Immature natural killer cell (primary cell): ENCODE data around the gene AGMO. TPM values are rescaled to one million over a fixed set of nuclear protein-coding genes. Genes with fewer than 3 reads are reported as not detected.

Source experiments
- DNase-seq, 3 donors: peaks; one replicate each; pipeline ENCODE4 v3.0.0; 2022; ENCODE audit warnings: mixed read lengths in 1 of 3
- H3K27ac Mint-ChIP-seq, 6 donors: one replicate each; pipeline ENCODE4 v1.8.0; 2020; ENCODE audit warnings: mixed read lengths in 6 of 6, mild to moderate bottlenecking in 5 of 6, inconsistent platforms in 4 of 6, moderate library complexity in 3 of 6
- H3K27me3 Mint-ChIP-seq, 3 donors: one replicate each; pipeline ENCODE4 v1.8.0; 2020 to 2021; ENCODE audit warnings: low read depth in 3 of 3, mild to moderate bottlenecking in 3 of 3, mixed read lengths in 3 of 3, moderate library complexity in 3 of 3, inconsistent platforms in 1 of 3
- H3K36me3 Mint-ChIP-seq, 3 donors: one replicate each; pipeline ENCODE4 v1.8.0; 2020; ENCODE audit warnings: mixed read lengths in 3 of 3, inconsistent platforms in 2 of 3, mild to moderate bottlenecking in 2 of 3
- H3K4me1 Mint-ChIP-seq, 2 donors: one replicate each; pipeline ENCODE4 v1.8.0; 2020; ENCODE audit warnings: inconsistent platforms in 2 of 2, mild to moderate bottlenecking in 2 of 2, mixed read lengths in 2 of 2, moderate library complexity in 1 of 2
- H3K4me3 Mint-ChIP-seq, 5 donors: one replicate each; pipeline ENCODE4 v1.8.0; 2020; ENCODE audit warnings: mild to moderate bottlenecking in 5 of 5, mixed read lengths in 5 of 5, inconsistent platforms in 3 of 5, moderate library complexity in 3 of 5
- H3K9me3 Mint-ChIP-seq, 6 donors: one replicate each; pipeline ENCODE4 v1.8.0; 2020; ENCODE audit warnings: mild to moderate bottlenecking in 6 of 6, mixed read lengths in 6 of 6, inconsistent platforms in 4 of 6, moderate library complexity in 3 of 6
- polyA plus RNA-seq, 3 donors: library from polyadenylated mRNA; unstranded; fragments of 300-500 nt; fragmentation: Illumina TruSeq; gene quantifications; one replicate each; pipeline ENCODE4 v1.2.3, GENCODE V29; 2021

The AGMO gene
- polyA plus RNA-seq, 3 donors from 2014 or later: not detected

DNA sequence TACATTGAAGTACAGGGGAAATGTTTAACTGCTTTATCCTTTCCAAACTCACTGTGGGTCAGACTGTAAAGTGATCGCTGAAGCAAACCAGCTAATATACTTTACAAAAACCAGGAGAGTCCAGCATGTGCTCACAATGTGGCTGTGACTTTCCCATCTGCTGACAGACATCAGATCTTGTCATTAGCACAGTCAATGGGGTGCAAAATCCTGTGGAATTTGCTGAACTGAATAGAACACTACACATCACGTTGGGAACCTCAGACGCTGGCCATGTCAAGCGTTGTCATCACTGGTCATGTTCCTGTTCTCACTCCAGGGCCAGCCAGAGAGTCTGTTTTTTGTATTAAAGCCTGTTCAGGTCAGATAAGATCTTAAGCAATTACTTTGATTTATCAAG, 83.4 kb downstream of the AGMO start:
- Mint-ChIP-seq H3K9me3 (peaks cover 4 to 60% (median 35%) of the 10 kb centered on the region in 6 donors), H3K4me1 (no peaks in the 10 kb centered on the region), H3K27me3 (peaks cover 0 to 4% (median 0%) of the 10 kb centered on the region in 3 donors), H3K4me3 (no peak overlapping the region), H3K36me3 (peaks cover 0 to 5% (median 0%) of the 10 kb centered on the region in 3 donors), H3K27ac (no peak overlapping the region)
- DNase-seq: no peak

DNA sequence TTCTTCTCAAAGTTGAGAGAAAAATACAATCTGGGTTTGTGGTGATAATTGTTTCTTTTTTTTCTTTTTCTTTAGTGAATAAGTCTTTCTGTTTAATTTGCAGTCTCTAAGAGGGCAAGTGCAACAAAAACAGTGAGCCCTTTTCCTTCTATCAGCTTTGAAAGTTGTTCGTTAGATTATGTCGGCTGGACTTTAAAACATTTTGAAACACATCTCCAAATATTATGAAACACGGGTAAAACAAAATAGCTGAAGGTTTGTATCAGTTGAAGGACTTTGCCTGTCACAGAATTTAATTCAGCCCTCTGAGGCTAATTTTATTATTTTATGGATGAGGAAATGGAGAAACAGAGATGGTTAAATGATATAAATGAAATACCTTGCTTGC, 85.3 kb downstream of the AGMO start:
- no peaks in the 10 kb centered on the region for H3K4me1 Mint-ChIP-seq
- H3K27me3 Mint-ChIP-seq: peaks cover 0 to 4% (median 0%) of the 10 kb centered on the region in 3 donors
- H3K27ac Mint-ChIP-seq: no peak overlapping the region
- peaks cover 0 to 5% (median 0%) of the 10 kb centered on the region in 3 donors for H3K36me3 Mint-ChIP-seq
- H3K9me3 Mint-ChIP-seq: peaks cover 6 to 63% (median 34%) of the 10 kb centered on the region in 6 donors
- DNase-seq: no peak
- H3K4me3 Mint-ChIP-seq: no peak overlapping the region

DNA sequence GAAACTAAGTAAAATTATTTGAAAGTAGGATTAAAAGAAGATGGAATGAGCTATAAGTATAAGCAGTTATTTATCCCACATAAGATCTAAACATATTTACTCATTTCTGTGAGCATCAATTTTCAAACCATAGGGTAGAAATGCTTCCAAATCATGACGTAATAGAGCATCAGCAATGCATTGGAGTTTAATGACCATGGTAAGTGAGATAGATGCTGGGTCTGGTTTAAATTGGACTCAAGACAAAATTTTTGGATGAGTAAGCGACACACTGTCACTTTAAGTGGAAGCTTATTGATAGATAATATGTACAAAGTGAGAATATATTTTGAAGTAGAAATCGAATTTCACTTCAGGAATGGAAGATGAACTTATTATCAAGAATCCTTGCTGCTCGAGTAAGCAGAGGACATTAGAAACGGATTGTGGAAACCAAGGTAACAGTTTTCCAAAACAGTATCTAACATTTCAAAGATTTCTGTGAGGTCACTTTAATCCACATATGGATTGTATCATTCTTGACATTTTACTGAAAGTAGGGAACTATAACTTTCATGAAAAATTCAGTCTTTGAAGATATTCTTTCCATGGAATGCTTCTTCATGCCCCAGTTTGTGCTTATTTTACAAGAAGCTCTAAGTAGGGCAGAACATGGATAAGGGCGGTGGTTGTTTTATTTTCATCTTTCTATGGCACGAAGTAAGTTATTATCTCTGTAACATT, 85.8 kb downstream of the AGMO start:
- peaks cover 0 to 4% (median 0%) of the 10 kb centered on the region in 3 donors for H3K27me3 Mint-ChIP-seq
- H3K27ac Mint-ChIP-seq: no peak overlapping the region
- peaks cover 0 to 5% (median 0%) of the 10 kb centered on the region in 3 donors for H3K36me3 Mint-ChIP-seq
- no peaks in the 10 kb centered on the region for H3K4me1 Mint-ChIP-seq
- DNase-seq: no peak
- H3K4me3 Mint-ChIP-seq: no peak overlapping the region
- peaks cover 5 to 64% (median 33%) of the 10 kb centered on the region in 6 donors for H3K9me3 Mint-ChIP-seq

DNA sequence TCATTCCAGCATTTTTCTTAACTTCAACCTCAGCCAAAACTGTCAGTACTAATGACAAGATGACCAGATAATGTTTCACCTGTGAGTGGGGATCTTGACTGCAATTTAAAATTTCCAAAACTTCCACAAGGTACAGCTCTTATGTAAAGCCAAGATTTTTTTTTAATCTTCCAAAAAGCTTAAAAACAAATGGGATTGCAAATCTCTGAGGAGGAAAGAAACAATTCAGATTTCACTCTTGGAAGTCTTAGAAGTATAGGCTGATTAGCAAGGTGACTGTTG, 90.2 kb downstream of the AGMO start:
- no peak overlapping the region for H3K27ac Mint-ChIP-seq

DNA sequence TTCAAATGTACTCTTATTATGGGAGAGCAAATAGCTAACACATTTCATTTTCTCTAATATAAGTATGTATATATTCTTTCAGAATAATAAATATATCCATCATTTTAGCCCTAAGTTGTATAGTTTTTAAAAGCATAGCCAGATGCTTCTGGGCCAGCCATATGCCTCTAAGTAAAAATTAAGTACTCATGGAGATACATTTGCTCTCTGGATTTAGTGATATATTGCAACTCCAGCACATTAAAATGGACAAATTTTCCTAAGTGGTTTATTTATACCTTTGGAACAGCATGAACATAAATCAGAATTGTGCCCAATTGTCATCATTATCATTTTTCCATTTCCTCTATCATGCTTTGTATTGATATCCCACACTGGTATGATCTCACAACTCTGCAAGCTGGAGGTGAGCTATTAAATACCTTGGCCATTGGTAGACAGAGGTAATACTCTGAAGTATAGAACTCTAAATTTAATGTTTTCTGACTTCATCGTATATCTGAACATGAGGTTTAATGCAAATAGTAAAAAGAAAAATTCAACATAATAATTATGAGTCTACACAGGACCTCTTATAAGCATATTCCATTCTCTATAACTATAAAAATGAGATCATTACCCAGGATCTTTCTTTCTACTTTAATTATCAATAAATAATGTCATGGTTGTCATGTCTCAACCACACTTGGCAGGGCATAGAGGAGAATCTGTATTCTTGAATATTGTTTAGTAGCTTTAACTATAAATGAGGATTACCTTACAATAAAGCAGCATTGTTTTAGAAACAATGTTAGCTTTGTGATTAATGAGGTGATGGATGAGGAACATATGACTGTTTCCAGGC, 90.8 kb downstream of the AGMO start:
- Mint-ChIP-seq H3K27me3 (peaks cover 0 to 1% (median 0%) of the 10 kb centered on the region in 3 donors), H3K36me3 (peaks cover 0 to under 1% (median 0%) of the 10 kb centered on the region in 3 donors), H3K9me3 (peaks cover 14 to 45% (median 23%) of the 10 kb centered on the region in 6 donors), H3K27ac (no peak overlapping the region), H3K4me1 (no peaks in the 10 kb centered on the region), H3K4me3 (no peak overlapping the region)
- no peak for DNase-seq

More for the DNA sequence above, 90.2 kb downstream of the AGMO start:
- Mint-ChIP-seq H3K27me3 (peaks cover 0 to 1% (median 0%) of the 10 kb centered on the region in 3 donors), H3K4me3 (no peak overlapping the region), H3K36me3 (peaks cover 0 to 5% (median 0%) of the 10 kb centered on the region in 3 donors), H3K4me1 (no peaks in the 10 kb centered on the region), H3K9me3 (peaks cover 13 to 51% (median 23%) of the 10 kb centered on the region in 6 donors)
- no peak for DNase-seq

DNA sequence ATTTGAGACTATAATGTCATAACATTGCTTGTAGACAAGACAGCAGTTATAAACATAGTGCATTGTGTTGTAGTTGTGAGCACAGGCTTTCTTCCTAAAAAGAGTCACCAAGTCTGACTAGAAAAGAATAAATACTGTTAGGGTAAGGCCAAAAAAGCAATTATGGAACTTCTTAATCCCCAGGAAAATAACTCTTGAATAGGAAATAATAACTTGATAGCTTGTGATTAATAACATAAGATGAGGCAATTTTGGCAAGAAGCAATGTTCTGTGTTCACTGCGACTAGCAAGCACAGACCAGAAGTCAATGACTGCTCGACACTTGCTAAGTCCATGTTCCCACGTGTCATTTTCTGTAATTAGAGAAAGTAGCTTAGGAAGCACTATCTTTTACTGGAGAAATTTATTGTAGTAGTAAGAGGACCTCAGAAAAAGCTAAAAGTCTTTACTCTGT, 97.1 kb downstream of the AGMO start:
- no peak for DNase-seq
- Mint-ChIP-seq H3K27me3 (peaks cover 0 to 1% (median 0%) of the 10 kb centered on the region in 3 donors), H3K4me3 (no peak overlapping the region), H3K4me1 (no peaks in the 10 kb centered on the region), H3K9me3 (peaks cover 9 to 31% (median 10%) of the 10 kb centered on the region in 6 donors), H3K27ac (no peak overlapping the region), H3K36me3 (no peaks in the 10 kb centered on the region)

DNA sequence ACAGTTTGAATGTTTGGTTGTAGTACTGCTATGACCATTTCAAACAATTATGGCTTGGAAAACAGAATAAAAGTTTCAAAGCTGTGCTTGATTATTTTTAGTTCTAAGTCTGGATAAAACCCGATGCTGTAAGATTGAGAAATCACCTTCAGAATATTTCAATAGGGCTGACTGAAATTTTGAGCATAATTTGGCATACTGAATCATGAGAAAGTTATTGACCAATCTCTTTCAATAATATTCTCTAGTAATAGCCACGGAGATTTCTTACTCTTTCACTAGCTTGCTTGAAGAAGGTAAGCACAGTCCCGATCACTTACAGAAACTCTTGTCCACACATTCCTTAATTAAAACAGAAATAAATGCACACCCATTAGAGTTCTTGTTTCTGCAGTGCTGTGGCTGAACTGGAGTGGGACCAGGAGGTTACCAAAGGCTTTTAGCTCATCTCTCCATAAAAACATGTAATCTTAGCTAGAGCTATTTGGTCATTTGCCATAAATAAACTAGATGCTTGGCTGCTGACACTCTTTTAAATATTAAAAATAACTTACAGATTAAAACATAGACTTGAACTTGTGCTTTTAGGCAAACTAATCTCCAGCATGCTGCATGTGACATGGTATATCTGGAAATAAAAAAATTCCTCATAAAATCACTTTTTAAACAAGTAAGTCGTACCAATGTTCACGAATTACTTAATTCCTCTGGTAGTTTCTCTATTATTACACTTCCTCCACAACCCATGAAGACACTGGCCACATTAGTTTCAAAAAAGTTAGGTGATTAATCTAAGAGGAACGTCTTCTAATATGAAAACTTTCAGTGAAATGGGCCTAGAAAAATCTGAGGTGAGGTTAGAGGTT, 97.8 kb downstream of the AGMO start:
- DNase-seq: no peak
- H3K27me3 Mint-ChIP-seq: peaks cover 0 to 2% (median 1%) of the 10 kb centered on the region in 3 donors
- H3K27ac Mint-ChIP-seq: no peak overlapping the region
- no peaks in the 10 kb centered on the region for H3K36me3 Mint-ChIP-seq
- no peaks in the 10 kb centered on the region for H3K4me1 Mint-ChIP-seq
- peaks cover 5 to 28% (median 11%) of the 10 kb centered on the region in 6 donors for H3K9me3 Mint-ChIP-seq
- H3K4me3 Mint-ChIP-seq: no peak overlapping the region

DNA sequence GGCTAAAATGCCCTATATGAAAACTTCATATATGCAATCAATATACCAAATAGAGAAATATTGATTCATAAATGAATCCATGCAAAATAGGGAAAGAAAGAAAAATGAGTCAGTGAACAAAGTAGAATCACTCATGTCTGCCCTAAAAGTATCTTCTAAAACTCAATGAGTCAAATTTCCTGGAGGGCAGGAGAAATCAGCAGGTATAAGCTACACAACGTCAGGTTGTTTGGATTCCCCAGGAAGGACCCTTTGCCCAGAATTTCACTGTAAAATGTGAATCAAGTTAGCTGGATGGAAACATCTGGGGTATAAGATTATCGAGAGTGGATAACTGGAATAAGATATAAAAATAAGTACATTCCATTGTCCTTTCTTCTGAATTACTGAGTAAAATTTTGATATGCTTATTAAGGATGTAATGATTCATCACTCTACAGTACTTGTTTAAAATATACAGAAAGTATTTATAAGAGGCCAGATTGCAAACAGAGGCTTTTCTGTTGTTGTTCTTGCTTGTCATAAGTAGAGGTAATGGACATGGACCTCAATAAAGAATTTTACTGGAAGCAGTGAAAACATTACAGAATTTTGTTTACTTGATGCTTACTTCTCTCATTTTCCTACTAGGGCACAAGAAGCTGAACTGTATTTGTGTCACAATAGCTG, 99.0 kb downstream of the AGMO start:
- Mint-ChIP-seq H3K4me3 (no peak overlapping the region), H3K27ac (no peak overlapping the region), H3K27me3 (peaks cover 0 to 2% (median under 1%) of the 10 kb centered on the region in 3 donors), H3K36me3 (no peaks in the 10 kb centered on the region), H3K9me3 (peaks cover 5 to 26% (median 12%) of the 10 kb centered on the region in 6 donors), H3K4me1 (no peaks in the 10 kb centered on the region)
- no peak for DNase-seq

DNA sequence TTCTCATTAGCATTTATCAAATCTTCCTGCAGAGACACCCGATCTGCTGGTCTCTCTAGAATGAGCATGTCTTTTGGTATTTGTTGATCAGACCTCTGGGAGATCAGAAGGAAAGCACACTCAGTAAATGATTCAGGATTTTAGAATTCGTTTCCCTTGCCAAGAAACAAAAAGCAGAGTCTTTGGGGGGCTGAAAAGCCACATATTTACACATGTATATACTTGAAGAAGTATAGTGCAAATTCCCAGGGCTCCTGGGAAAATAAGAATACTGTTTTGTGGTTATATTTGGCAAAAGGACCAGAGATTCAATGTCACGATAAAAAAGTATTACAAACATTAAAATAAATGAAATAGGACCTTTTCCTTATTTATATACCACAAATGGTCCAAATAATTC, 100.2 kb downstream of the AGMO start:
- Mint-ChIP-seq H3K27ac (no peak overlapping the region), H3K4me3 (no peak overlapping the region), H3K4me1 (no peaks in the 10 kb centered on the region), H3K36me3 (no peaks in the 10 kb centered on the region), H3K9me3 (peaks cover 2 to 24% (median 13%) of the 10 kb centered on the region in 6 donors), H3K27me3 (peaks cover 0 to 2% (median 0%) of the 10 kb centered on the region in 3 donors)
- DNase-seq: no peak

DNA sequence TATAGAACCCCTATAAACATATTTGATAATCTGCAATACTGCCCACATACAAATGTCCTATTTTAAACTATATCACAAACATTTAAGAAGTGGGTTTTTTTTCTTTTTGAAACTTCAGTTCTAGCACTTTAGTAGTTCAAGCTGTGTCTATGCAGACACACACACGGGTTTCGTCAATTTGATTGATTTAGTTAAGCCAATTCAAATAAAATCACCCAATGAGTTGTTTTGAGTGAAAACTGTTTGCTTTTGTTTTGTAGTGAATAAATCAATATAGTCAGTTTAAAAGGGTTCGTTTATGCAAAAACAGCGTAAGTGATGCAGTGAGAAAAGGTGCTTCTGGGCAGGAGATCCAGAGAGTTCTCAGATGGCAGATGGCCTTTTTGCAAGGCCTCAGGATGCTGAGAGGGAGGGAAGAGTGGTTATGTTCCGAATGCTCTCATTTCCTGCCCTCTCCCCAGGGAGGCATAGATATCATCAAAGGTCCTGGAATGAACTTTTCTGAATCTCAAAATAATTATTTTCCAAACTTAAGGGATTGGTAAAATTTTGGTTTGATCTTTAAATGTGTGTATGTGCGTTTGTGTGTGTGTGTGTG, 102.7 kb downstream of the AGMO start:
- no peaks in the 10 kb centered on the region for H3K36me3 Mint-ChIP-seq
- peaks cover 2 to 24% (median 9%) of the 10 kb centered on the region in 6 donors for H3K9me3 Mint-ChIP-seq
- H3K4me3 Mint-ChIP-seq: no peak overlapping the region
- peaks cover 0 to 2% (median 0%) of the 10 kb centered on the region in 3 donors for H3K27me3 Mint-ChIP-seq
- no peaks in the 10 kb centered on the region for H3K4me1 Mint-ChIP-seq
- no peak overlapping the region for H3K27ac Mint-ChIP-seq
- DNase-seq: no peak

DNA sequence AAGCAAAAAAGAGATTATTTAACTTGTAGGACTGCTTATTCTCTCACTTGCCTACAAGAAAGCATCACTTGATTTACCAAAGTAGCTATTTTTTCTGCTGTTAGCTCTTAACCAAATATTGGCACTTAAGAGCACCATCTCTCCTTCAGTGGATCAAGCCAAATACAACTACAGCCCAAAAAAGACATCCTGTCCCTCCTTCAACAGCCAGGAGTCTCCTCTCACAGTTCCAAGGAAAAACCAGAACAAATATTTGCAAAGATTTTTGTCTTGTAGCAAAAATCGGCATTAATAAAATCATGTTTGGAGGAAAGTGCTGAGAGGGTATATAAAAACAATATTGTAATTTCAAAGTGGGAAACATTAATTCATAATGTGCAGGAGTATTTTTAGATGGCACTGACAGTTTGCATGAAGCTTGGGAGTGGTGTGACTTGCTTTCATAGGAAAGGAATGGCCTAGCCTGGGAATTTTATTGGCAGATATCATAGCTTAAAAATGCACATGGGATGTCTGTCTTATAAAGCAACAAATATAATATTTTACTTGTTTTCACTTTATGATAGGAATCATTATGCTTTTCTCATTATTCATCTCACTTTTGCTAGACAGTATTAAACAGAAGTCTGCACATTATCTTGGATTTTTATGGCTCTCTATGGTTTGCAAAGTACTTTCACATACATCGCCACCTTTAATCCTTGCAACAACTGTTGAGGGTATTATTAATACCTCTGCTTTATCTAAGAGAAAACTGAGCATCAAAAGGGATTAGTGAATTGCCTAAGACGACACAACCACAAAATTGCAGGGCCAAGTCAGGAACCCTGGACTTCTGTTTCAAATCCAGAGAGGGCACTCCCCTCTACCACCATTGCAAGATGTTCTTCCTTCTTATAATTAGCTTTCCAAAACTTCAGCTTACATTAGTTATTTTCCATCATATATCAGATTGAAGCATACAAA, 103.5 kb downstream of the AGMO start:
- Mint-ChIP-seq H3K36me3 (no peaks in the 10 kb centered on the region), H3K27me3 (peaks cover 0 to 2% (median 0%) of the 10 kb centered on the region in 3 donors), H3K9me3 (peaks cover 3 to 24% (median 9%) of the 10 kb centered on the region in 6 donors), H3K4me3 (no peak overlapping the region), H3K27ac (no peak overlapping the region), H3K4me1 (no peaks in the 10 kb centered on the region)
- DNase-seq: no peak

DNA sequence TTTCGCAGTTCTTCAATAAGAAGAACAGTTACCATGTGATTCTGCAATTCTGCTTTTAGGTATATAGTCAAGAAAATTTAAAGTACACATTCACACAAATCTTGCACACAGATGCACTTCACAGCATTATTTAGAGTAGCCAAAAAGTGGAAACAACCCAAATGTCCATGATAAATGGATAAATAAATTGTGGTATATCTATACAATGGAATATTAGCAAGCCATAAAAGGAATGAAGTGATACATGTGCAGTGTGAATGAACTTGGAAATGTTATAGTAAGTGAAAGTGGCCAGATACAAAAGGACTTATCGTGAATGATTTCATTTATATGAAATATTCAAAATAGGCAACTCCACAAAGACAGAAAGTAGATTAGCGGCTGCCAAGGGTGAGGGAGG, 109.1 kb downstream of the AGMO start:
- Mint-ChIP-seq H3K4me3 (no peak overlapping the region), H3K36me3 (no peaks in the 10 kb centered on the region), H3K27ac (no peak overlapping the region), H3K4me1 (no peaks in the 10 kb centered on the region), H3K27me3 (no peaks in the 10 kb centered on the region), H3K9me3 (peaks cover 4 to 22% (median 13%) of the 10 kb centered on the region in 6 donors)
- no peak for DNase-seq
